ENCODE measurements around the gene NF1.

- TF ChIP-seq POLR2A (IDR thresholded peaks at IDR 0.05), result no peak
- no peak for TF ChIP-seq CTCF (IDR thresholded peaks at IDR 0.05)
Observed at GRCh38 chr17:31307640-31308039, 212.9 kb downstream of the NF1 start.

Measured in sigmoid colon (tissue), 3 donors.